GM12892 (cell line): ENCODE measurements around the gene PSD.

Source experiments
- POLR2A ChIP-seq: IDR thresholded peaks from 2 replicates; pipeline ENCODE4 v1.6.1; 2011; ENCODE audit warnings: low read depth, low read length, control low read depth
- POLR2AphosphoS5 ChIP-seq: IDR thresholded peaks from 2 replicates; pipeline ENCODE4 v1.6.1; 2011; ENCODE audit warnings: low read depth, low read length, control low read depth
- TAF1 ChIP-seq: IDR thresholded peaks from 2 replicates; pipeline ENCODE4 v1.6.1; 2011; ENCODE audit warnings: low read depth, mild to moderate bottlenecking, control low read depth, low read length, borderline replicate concordance

DNA sequence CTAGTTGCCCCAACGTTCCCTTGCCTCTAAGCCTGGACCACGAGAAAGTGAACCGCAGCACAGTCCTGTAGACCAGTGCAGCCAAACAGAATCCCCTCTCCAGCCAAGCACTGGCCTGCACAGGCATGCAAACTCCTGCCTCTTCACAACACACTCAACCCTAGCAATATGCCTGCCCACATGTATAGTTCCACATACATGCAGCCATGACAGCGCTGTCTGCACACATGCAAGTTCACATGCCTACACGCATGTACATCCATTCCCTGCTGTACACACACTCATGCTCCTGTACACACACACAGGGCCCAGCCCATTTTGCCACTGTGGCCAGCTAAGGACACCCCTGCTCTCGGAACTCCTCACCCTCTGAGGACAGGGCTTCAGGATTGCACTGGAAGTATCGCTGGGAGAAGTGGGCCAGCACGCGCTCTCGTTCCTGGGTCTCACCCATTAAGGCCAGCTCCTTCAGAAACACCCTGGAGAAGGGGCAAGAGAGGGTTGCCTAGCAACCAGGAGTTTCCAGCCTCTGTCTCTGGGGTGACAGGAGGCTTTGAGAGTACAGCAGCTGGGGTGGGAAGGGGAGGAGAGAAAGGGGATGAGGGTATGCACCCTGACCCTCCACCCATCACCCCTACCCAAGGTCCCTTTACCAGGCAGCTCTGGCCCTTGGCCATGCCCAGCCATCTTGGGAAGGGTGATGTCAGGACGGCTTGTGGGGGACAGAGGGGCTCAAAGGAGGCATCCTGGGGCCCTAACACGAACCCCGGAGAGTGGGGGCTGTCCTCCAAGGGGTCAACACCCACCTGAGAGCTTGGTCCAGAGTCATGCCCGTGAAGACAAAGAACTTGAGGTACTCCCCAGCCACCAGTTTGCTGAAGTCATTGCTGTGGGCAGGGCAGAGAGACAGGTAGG lies 7.0 kb downstream of the PSD start:
- no peak for TF ChIP-seq POLR2A
- TF ChIP-seq POLR2AphosphoS5: no peak
- TF ChIP-seq TAF1: no peak
